Measurements from ENCODE around the gene MGAM2.

Gene MGAM2

DNA sequence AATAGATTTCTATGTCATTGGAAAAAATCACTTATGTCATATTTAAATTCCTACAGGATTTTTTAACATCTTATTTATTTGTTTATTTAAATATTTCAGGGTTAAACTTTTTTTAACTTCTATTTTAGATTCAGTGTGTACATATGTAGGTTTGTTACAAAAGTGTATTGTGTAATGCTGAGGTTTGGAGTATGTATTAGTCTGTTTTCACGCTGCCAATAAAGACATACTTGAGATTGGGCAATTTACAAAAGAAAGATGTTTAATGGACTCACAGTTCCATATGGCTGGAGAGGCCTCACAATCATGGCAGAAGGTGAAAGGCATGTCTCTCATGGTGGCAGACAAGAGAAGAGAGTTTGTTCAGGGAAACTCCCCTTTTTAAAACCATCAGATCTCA is 65.4 kb downstream of the MGAM2 start:
- Histone ChIP-seq H3K36me3 (ENCODE audit: insufficient read depth, low read length) (no peaks in the 10 kb centered on the region), H3K9ac (ENCODE audit: low read depth, low read length) (no peak overlapping the region), H3K9me3 (ENCODE audit: control insufficient read depth, insufficient read depth, low read length) (no peaks in the 10 kb centered on the region), H3K4me1 (ENCODE audit: insufficient read depth, low read length) (no peaks in the 10 kb centered on the region)

DNA sequence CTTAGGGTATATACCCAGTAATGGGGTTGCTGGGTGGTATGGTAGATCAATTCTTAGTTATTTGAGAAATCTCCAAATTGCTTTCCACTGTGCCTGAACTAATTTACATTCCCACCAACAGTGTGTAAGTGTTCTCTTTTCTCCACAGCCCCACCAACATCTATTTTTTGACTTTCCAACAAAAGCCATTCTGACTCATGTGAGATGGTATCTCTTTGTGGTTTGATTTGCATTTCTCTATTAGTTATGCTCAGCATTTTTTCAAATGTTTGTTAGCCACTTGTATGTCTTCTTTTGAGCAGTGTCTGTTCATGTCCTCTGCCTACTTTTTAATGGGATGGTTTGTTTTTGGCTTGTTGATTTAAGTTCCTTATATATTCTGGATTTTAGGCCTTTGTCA is 66.4 kb downstream of the MGAM2 start:
- Histone ChIP-seq H3K4me1 (ENCODE audit: insufficient read depth, low read length) (no peaks in the 10 kb centered on the region), H3K9me3 (ENCODE audit: control insufficient read depth, insufficient read depth, low read length) (no peaks in the 10 kb centered on the region), H3K9ac (ENCODE audit: low read depth, low read length) (no peak overlapping the region), H3K36me3 (ENCODE audit: insufficient read depth, low read length) (no peaks in the 10 kb centered on the region)

DNA sequence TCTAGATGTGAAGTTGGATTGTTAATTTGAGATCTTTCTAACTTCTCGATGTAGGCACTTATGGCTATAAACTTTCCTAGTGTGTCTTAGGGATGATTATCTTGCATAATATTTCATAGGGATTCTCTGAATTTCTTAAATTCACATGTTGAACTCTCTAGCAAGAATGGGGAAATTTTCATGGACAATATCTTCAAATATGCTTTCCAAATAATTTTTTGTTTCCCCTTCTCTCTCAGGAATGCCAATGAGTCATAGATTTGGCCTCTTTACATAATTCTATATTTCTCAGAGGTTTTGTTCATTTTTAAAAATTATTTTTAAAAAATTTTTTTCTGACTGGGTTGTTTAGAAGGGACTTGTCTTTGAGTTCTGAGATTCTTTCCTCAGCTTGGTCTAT is 68.9 kb downstream of the MGAM2 start:
- Histone ChIP-seq H3K36me3 (ENCODE audit: insufficient read depth, low read length) (no peaks in the 10 kb centered on the region), H3K4me1 (ENCODE audit: insufficient read depth, low read length) (no peaks in the 10 kb centered on the region), H3K9ac (ENCODE audit: low read depth, low read length) (no peak overlapping the region), H3K9me3 (ENCODE audit: control insufficient read depth, insufficient read depth, low read length) (no peaks in the 10 kb centered on the region)

DNA sequence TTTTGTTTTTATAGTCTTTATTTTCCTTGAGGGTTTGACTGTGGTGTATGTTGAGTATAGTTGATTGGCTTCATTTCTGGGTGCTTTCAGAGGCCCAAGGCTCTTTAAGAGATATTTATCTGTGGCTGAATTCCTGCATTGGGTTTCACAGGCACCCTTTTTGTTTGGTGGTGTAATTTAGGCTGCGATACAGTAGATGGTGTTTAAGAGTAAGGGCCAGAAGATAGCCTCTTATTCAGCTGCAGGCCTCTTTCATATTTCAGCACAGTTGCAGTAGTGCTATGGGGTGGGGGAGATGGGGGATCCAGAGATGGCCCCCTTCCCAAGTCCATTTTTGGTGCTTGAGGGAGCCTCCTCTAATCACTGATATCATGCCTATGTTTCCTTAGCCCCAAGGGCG is 69.7 kb downstream of the MGAM2 start:
- no peak overlapping the region for H3K9ac ChIP-seq (ENCODE audit: low read depth, low read length)
- H3K36me3 ChIP-seq (ENCODE audit: insufficient read depth, low read length), result no peaks in the 10 kb centered on the region
- H3K4me1 ChIP-seq (ENCODE audit: insufficient read depth, low read length), result no peaks in the 10 kb centered on the region
- H3K9me3 ChIP-seq (ENCODE audit: control insufficient read depth, insufficient read depth, low read length), result no peaks in the 10 kb centered on the region

DNA sequence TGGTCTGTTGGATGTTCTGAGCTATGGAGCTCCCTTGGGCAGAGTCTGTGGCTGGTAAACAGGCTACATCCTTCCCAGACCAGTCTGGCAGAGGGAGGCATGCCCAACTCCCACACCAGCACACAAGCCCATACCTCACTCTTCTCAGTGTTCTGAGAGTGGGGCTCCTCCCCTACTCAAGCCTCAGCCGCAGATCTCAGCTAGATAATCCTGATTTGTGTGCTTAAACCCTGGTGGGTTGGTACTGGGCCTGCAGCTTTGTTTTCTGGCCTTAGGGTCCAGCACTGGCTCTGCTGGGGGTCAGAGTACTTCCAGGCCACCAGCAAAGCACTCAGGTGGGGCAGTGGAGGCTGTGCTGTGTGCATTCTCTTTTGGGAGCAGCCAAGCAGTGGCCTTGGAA is 70.4 kb downstream of the MGAM2 start:
- Histone ChIP-seq H3K9me3 (ENCODE audit: control insufficient read depth, insufficient read depth, low read length) (no peaks in the 10 kb centered on the region), H3K9ac (ENCODE audit: low read depth, low read length) (no peak overlapping the region), H3K36me3 (ENCODE audit: insufficient read depth, low read length) (no peaks in the 10 kb centered on the region), H3K4me1 (ENCODE audit: insufficient read depth, low read length) (no peaks in the 10 kb centered on the region)

DNA sequence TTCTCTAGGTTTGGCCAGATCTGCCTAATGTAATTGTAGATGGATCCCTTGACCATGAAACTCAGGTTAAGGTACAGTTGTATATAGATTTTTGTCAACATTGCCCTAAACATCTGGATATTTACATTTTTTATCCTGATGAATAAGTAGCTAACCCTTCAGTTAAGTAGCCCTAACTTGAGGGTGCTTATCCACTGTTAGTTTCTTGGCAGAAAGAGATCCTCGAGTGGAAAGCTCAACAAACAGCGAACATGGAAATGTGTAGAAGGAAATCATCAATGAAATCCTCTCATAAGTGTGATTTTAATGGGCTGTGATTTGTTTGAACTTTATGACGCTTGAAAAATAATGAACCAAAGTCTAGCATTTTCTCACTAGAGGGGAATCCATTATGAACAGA is 73.6 kb downstream of the MGAM2 start:
- no peaks in the 10 kb centered on the region for H3K36me3 ChIP-seq (ENCODE audit: insufficient read depth, low read length)
- no peaks in the 10 kb centered on the region for H3K9me3 ChIP-seq (ENCODE audit: control insufficient read depth, insufficient read depth, low read length)
- no peaks in the 10 kb centered on the region for H3K4me1 ChIP-seq (ENCODE audit: insufficient read depth, low read length)
- no peak overlapping the region for H3K9ac ChIP-seq (ENCODE audit: low read depth, low read length)

DNA sequence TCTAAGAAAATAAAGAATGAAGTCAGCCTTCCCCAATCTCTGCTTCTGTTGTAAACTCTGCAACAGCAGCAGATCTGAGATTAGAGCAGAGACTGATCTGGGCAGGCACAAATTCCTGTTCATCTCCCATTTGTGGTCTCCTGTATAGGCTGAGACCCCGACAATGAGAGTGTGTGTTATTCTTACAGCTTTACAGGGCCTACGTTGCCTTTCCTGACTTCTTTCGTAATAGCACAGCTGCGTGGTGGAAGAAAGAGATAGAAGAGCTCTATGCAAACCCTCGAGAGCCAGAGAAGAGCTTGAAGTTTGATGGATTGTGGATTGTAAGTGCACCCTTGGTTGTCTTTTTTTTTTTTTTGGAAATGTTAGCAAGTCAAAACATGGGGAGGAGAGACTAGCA is 74.3 kb downstream of the MGAM2 start:
- Histone ChIP-seq H3K9me3 (ENCODE audit: control insufficient read depth, insufficient read depth, low read length) (no peaks in the 10 kb centered on the region), H3K9ac (ENCODE audit: low read depth, low read length) (no peak overlapping the region), H3K4me1 (ENCODE audit: insufficient read depth, low read length) (no peaks in the 10 kb centered on the region), H3K36me3 (ENCODE audit: insufficient read depth, low read length) (no peaks in the 10 kb centered on the region)

DNA sequence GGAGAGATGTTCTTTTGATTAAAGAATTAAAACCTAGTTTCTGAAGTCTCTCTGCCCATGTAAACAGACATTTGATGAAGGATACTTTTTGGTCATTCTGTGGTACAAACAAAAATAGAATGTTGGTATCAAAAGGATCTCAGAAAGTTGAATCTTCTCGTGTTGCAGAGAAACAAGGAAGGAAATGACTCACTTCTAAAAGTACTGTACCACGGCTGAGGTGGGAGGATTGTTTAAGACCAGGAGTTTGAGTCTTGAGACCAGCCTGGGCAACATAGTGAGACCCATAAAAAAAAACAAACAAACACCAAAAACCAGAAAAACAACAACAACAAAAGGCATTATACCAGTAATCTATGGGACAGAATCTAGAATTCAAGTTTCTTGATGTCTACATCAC is 76.6 kb downstream of the MGAM2 start:
- no peaks in the 10 kb centered on the region for H3K9me3 ChIP-seq (ENCODE audit: control insufficient read depth, insufficient read depth, low read length)
- no peak overlapping the region for H3K9ac ChIP-seq (ENCODE audit: low read depth, low read length)
- no peaks in the 10 kb centered on the region for H3K36me3 ChIP-seq (ENCODE audit: insufficient read depth, low read length)
- H3K4me1 ChIP-seq (ENCODE audit: insufficient read depth, low read length), result no peaks in the 10 kb centered on the region

DNA sequence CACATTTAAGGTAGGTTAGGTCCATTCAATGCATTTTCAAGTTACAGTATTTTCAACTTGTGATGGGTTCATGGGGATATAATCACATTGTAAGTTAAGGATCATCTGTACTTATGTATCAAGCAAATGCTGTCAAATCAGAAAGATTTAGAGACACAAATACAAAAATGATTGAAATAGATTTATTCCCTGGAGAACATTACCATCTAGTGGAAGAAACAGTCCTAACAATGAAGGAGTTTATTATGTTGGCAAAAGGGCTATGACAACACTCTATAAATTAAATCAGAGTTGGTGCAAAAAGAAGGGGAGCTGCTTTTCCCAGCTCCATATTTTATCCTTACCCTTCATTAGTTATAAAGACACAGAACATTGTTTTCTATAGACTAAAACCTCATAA is 77.3 kb downstream of the MGAM2 start:
- no peaks in the 10 kb centered on the region for H3K36me3 ChIP-seq (ENCODE audit: insufficient read depth, low read length)
- no peaks in the 10 kb centered on the region for H3K9me3 ChIP-seq (ENCODE audit: control insufficient read depth, insufficient read depth, low read length)
- H3K9ac ChIP-seq (ENCODE audit: low read depth, low read length), result no peak overlapping the region
- no peaks in the 10 kb centered on the region for H3K4me1 ChIP-seq (ENCODE audit: insufficient read depth, low read length)

DNA sequence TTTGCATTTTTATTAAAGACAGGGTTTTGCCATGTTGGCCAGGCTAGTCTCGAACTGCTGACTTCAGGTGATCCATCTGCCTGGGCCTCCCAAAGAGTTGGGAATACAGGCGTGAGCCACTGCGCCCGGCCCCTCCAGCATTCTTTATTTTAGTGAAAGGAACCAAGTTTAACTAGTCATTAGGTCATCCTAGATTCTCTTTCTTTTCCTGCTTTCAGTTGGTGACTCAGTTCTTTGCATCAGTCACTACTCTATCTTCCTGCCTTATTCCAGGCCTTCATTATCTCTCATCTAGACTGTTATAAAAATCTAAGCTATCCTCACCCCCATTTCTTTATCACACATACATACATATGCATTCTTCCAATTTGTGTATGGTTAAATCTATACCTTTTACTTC is 82.7 kb downstream of the MGAM2 start:
- Histone ChIP-seq H3K9me3 (ENCODE audit: control insufficient read depth, insufficient read depth, low read length) (no peaks in the 10 kb centered on the region), H3K9ac (ENCODE audit: low read depth, low read length) (no peak overlapping the region), H3K36me3 (ENCODE audit: insufficient read depth, low read length) (no peaks in the 10 kb centered on the region), H3K4me1 (ENCODE audit: insufficient read depth, low read length) (no peaks in the 10 kb centered on the region)

DNA sequence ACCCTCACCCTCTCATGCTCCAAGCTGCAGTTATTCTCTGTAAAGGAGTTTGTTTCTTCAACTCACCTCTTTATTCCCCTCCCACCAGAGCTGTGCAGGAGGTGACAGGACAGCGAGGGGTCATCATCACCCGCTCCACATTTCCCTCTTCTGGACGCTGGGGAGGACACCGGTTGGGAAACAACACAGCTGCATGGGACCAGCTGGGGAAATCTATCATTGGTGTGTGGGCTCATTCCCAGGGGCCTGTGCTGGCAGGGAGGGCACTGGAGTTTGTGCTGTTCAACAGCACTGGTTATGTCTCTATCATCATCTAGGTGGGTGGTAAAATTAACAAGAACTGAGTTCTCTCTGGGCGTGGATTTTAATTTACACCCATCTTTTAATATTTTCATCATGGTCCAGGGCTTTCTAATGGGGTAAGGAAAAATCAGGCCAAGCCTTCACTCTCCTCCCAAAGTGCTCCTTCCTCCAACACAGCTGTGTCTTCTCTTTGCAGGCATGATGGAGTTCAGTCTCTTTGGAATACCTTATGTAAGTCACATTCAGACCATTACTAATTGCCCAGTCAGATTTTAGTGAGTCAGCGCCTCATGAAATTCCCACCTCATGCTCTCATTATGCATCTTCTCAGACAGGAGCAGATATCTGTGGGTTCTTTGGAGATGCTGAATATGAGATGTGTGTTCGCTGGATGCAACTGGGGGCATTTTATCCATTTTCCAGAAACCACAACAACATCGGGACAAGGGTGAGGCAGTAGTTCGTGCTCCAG is 84.7 kb downstream of the MGAM2 start:
- H3K4me1 ChIP-seq (ENCODE audit: insufficient read depth, low read length), result no peaks in the 10 kb centered on the region
- no peaks in the 10 kb centered on the region for H3K9me3 ChIP-seq (ENCODE audit: control insufficient read depth, insufficient read depth, low read length)
- H3K36me3 ChIP-seq (ENCODE audit: insufficient read depth, low read length), result no peaks in the 10 kb centered on the region
- no peak overlapping the region for H3K9ac ChIP-seq (ENCODE audit: low read depth, low read length)

DNA sequence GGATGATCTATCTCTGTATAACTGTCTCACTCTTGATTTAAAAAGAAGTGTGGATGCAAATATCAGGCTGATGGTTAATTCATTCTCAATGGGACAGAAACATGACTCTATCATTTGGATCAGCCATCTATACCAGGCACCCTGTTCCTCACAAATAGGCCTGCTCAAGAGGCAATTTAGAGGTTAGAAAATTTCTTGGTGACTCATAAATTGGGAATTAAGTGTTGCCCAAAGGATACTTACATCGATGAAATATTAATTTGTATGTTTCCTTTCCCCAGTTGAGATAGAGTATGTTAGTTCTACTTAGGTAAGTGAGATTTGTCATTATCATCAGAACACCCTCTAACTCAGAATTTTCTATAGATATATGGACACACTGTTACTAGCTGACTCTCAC is 88.7 kb downstream of the MGAM2 start:
- no peak overlapping the region for H3K9ac ChIP-seq (ENCODE audit: low read depth, low read length)
- H3K36me3 ChIP-seq (ENCODE audit: insufficient read depth, low read length), result no peaks in the 10 kb centered on the region
- H3K4me1 ChIP-seq (ENCODE audit: insufficient read depth, low read length), result no peaks in the 10 kb centered on the region
- no peaks in the 10 kb centered on the region for H3K9me3 ChIP-seq (ENCODE audit: control insufficient read depth, insufficient read depth, low read length)

DNA sequence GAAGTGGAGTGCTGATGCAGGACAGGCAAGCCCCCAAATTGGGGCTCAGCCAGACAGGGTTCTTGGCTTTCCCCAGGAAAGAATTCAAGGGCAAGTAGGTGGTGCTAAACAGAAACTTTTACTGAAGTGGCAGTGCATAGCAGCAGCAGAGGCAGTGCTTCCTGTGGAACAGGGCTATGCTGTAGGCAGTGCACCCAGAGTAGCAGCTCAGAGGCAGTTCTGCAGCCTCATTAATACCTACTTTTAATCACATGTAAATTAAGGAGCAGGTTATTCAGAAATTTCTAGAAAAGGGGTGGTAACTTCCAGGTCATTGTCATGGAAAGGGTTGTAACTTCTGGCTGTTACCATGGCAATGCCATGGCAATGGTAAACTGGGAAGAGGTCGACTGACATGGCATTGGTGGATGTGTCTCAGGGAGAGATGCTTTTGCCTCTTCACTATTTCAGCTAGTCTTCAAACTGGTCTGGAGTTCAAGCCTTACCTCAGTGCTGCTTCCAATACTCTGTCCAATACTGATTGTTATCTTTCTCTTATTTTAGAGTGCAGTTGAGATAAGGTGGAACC is 117.1 kb downstream of the MGAM2 start:
- H3K4me1 ChIP-seq (ENCODE audit: insufficient read depth, low read length), result no peaks in the 10 kb centered on the region; the same call in 1 of the 2 replicates
- no peak overlapping the region for H3K9ac ChIP-seq (ENCODE audit: low read depth, low read length)
- peaks cover 5% of the 10 kb centered on the region for H3K9me3 ChIP-seq (ENCODE audit: control insufficient read depth, insufficient read depth, low read length)
- H3K36me3 ChIP-seq (ENCODE audit: insufficient read depth, low read length), result no peaks in the 10 kb centered on the region

DNA sequence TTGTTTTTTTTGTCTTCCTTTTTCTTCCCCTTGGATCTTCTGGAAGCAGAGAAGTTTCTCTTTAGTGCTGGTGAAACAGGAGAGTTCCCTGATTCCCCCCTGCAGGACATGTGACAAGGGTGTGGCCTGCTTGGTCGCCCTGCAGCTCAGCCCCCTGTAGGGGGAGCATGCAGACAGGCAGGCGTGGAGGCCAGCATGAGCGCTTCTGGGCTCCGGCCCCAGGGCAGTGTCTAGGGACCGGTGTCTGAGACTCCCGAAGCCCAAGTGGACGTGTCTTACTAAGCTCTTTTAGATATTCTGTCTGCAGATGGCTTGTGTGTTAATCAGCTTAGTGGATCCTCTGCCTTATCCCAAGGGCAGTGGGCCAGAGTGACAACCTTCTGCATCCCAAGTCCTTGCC is 120.2 kb downstream of the MGAM2 start:
- Histone ChIP-seq H3K9me3 (ENCODE audit: control insufficient read depth, insufficient read depth, low read length) (peaks cover 4% of the 10 kb centered on the region), H3K4me1 (ENCODE audit: insufficient read depth, low read length) (no peaks in the 10 kb centered on the region; the same call in 1 of the 2 replicates)

DNA sequence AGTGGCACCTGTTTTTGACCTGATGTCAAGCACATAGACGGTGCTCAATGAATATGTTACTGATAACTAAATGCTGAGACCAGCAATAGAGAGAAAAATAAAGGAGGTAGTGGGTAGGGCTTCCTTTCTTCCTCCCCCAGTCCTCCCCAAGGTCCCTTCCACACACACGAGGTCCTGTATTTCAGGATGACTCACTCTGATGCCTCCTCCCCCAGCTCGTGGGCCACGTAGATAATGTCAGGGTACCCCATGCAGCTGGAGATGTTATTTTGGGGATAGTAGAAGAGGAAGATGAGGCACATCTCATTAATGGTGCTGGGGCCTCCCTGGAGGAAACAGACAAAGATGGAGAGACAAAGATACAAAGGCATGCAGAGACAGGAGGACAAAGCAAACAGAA is 129.0 kb downstream of the MGAM2 start:
- H3K9me3 ChIP-seq (ENCODE audit: control insufficient read depth, insufficient read depth, low read length), result no peaks in the 10 kb centered on the region
- H3K9ac ChIP-seq (ENCODE audit: low read depth, low read length), result no peak overlapping the region
- H3K4me1 ChIP-seq (ENCODE audit: insufficient read depth, low read length), result no peaks in the 10 kb centered on the region
- no peaks in the 10 kb centered on the region for H3K36me3 ChIP-seq (ENCODE audit: insufficient read depth, low read length)

More for the DNA sequence above, 120.2 kb downstream of the MGAM2 start:
- H3K36me3 ChIP-seq (ENCODE audit: insufficient read depth, low read length), result no peaks in the 10 kb centered on the region
- H3K9ac ChIP-seq (ENCODE audit: low read depth, low read length), result no peak overlapping the region

All from ES-I3 (cell line).